GM12865 (cell line): ENCODE measurements around the gene OPRD1.

Source experiments
- DNase-seq: peaks from one replicate; pipeline ENCODE4 v3.0.0; 2010; ENCODE audit warnings: low read depth
- H3K4me3 ChIP-seq: 2 replicates; pipeline ENCODE4 v1.5.1; 2011; ENCODE audit warnings: mild to moderate bottlenecking, low read depth, low read length, control low read depth
- TF ChIP-seq, protein P1 (sequence below): IDR thresholded peaks from 2 replicates; pipeline ENCODE4 v1.5.1; 2011; ENCODE audit warnings: low read length, control low read depth, low read depth, inconsistent platforms; ENCODE audit not compliant: insufficient read depth; ENCODE audit errors: missing control alignments

OPRD1 gene

GRCh38 chr1:28897789-28898188 lies 85.8 kb downstream of the OPRD1 start:
- no peak overlapping the region for H3K4me3 ChIP-seq
- no peak for DNase-seq
- TF ChIP-seq, protein P1, sequence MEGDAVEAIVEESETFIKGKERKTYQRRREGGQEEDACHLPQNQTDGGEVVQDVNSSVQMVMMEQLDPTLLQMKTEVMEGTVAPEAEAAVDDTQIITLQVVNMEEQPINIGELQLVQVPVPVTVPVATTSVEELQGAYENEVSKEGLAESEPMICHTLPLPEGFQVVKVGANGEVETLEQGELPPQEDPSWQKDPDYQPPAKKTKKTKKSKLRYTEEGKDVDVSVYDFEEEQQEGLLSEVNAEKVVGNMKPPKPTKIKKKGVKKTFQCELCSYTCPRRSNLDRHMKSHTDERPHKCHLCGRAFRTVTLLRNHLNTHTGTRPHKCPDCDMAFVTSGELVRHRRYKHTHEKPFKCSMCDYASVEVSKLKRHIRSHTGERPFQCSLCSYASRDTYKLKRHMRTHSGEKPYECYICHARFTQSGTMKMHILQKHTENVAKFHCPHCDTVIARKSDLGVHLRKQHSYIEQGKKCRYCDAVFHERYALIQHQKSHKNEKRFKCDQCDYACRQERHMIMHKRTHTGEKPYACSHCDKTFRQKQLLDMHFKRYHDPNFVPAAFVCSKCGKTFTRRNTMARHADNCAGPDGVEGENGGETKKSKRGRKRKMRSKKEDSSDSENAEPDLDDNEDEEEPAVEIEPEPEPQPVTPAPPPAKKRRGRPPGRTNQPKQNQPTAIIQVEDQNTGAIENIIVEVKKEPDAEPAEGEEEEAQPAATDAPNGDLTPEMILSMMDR: no peak

DNA sequence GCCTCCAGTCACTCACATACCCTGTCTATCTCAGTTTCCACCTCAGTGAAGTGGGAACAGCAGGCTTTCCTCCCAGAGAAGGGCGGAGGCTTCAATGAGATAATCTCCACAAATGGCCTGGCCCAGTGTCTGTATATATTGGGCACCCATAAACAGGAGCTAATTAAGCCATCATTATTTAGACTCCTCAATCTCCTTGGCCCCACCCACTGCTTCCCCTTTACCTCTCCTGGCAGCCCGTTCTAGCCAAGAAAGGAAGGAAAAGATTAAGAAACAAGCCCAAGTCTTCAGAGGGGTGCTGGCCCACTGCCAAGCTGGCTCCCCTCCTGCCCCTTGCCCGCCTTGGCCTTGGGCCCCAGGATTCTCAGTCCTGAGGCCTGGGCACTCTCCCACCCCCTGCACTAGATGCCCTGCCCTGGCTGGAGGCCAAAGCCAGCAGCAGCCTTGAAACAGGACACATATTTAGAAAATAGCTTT lies 86.5 kb downstream of the OPRD1 start:
- no peak overlapping the region for H3K4me3 ChIP-seq
- TF ChIP-seq, protein P1: no peak
- no peak for DNase-seq

- TF ChIP-seq, protein P1: no peak
- DNase-seq: no peak
- H3K4me3 ChIP-seq: no peak overlapping the region
Measured at GRCh38 chr1:28899267-28899666, 87.3 kb downstream of the OPRD1 start.

GRCh38 chr1:28900562-28900961 lies 88.6 kb downstream of the OPRD1 start:
- no peak for DNase-seq
- TF ChIP-seq, protein P1: no peak
- H3K4me3 ChIP-seq: no peak overlapping the region

GRCh38 chr1:28902738-28903137 lies 90.8 kb downstream of the OPRD1 start:
- H3K4me3 ChIP-seq: no peak overlapping the region
- no peak for DNase-seq
- TF ChIP-seq, protein P1: no peak

DNA sequence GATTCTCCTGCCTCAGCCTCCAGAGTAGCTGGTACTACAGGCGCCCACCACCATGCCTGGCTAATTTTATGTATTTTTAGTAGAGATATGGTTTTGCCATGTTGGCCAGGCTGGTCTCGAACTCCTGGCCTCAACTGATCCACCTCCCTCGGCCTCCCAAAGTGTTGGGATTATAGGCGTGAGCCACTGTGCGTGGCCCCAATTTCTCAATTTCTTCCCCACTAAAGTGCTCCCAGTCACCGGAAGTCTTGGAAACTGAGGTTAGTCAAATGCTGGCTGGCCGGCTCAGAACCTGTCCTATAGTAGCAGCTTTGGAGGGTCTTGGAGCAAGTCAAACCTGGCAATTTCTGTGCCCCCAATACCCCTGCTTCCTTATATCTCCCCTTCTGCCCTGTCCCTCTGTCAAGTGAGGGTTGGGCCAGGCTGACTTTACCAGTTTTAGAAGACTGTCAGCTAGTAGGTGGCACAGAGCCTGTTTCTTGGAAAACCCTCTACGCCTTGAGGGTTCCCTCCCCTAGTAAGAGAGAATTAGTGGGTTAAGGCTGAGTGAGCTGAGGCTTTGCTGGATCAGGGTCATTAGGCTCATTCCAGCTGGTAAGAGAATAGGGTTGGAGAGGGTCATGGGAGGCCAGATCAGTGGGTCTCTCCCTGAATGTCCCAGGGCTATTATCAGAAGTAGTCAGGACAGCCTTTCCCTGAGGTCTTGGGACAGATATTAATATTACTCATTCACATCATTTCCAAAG lies 94.1 kb downstream of the OPRD1 start:
- DNase-seq: no peak
- H3K4me3 ChIP-seq: no peak overlapping the region
- TF ChIP-seq, protein P1: no peak

- TF ChIP-seq, protein P1: no peak
- DNase-seq: no peak
- H3K4me3 ChIP-seq: no peak overlapping the region
Measured at GRCh38 chr1:28909198-28909597, 97.2 kb downstream of the OPRD1 start.
